Hepatocyte (in vitro differentiated cells): ENCODE measurements around the gene GOLGA6L6. TPM values are rescaled to one million over a fixed set of nuclear protein-coding genes. Genes with fewer than 3 reads are reported as not detected.
"Not testable (repeated sequence)": the region's sequence is repeated elsewhere in the genome, so short reads cannot be mapped to it uniquely, and the experiment has no call there.

Experiments used
- DNase-seq: peaks from one replicate; pipeline ENCODE4 v3.0.0-alpha.2; 2016; ENCODE audit warnings: low spot score
- H2AFZ ChIP-seq: fragments of 200-600 bp; sonication (generic); 2 replicates; pipeline ENCODE4 v1.6.0; 2016; ENCODE audit warnings: antibody characterized with exemption, mild to moderate bottlenecking
- H3K27ac ChIP-seq: fragments of 200-600 bp; sonication (generic); 2 replicates; pipeline ENCODE4 v1.5.1; 2016; ENCODE audit warnings: mild to moderate bottlenecking
- H3K27me3 ChIP-seq: fragments of 200-600 bp; sonication (generic); 2 replicates; pipeline ENCODE4 v1.6.1; 2016
- H3K36me3 ChIP-seq: fragments of 200-600 bp; sonication (generic); replicated peaks from 2 replicates; pipeline ENCODE4 v1.5.1; 2016; ENCODE audit warnings: low read depth; ENCODE audit not compliant: insufficient read depth
- H3K4me1 ChIP-seq: fragments of 200-600 bp; sonication (generic); 2 replicates; pipeline ENCODE4 v1.5.1; 2016; ENCODE audit warnings: mild to moderate bottlenecking, moderate library complexity; ENCODE audit not compliant: insufficient read depth
- H3K4me2 ChIP-seq: fragments of 200-600 bp; sonication (generic); 2 replicates; pipeline ENCODE4 v1.6.0; 2016
- H3K4me3 ChIP-seq: fragments of 200-600 bp; sonication (generic); 2 replicates; pipeline ENCODE4 v1.5.1; 2016; ENCODE audit warnings: mild to moderate bottlenecking
- H3K79me2 ChIP-seq: fragments of 200-600 bp; sonication (generic); 2 replicates; pipeline ENCODE4 v1.6.0; 2017; ENCODE audit warnings: mild to moderate bottlenecking
- H3K9me2 ChIP-seq: fragments of 200-600 bp; sonication (generic); replicated peaks from 2 replicates; pipeline ENCODE4 v1.6.0; 2017; ENCODE audit warnings: mild to moderate bottlenecking; ENCODE audit not compliant: insufficient read depth
- H3K9me3 ChIP-seq: fragments of 200-600 bp; sonication (generic); 2 replicates; pipeline ENCODE4 v1.5.1; 2016; ENCODE audit warnings: low read depth, mild to moderate bottlenecking
- H4K20me1 ChIP-seq: fragments of 200-600 bp; sonication (generic); 2 replicates; pipeline ENCODE4 v1.6.0; 2016; ENCODE audit warnings: mild to moderate bottlenecking; ENCODE audit not compliant: insufficient read depth, poor library complexity, severe bottlenecking
- WGBS: methylation state at CpG from one replicate; pipeline ENCODE4 v1.1.6; 2016; ENCODE audit warnings: low lambda C conversion rate; ENCODE audit errors: missing lambda C conversion rate; 5-methylcytosine and 5-hydroxymethylcytosine counted together
- polyA plus RNA-seq: library from polyadenylated mRNA; unstranded; fragments of >200 nt; fragmentation: Nextera tagmentation; extraction: Ambion mirVana; gene quantifications from 2 replicates; pipeline ENCODE4 v1.2.1, GENCODE V29; 2016
- total RNA-seq: library from RNA; depleted of rRNA; stranded (reverse); fragments of >200 nt; gene quantifications from 2 replicates; pipeline ENCODE4 v1.2.3, GENCODE V29; 2014

The GOLGA6L6 gene
- total and polyA plus RNA-seq, 2 experiments from 2014 or later = not detected

DNA sequence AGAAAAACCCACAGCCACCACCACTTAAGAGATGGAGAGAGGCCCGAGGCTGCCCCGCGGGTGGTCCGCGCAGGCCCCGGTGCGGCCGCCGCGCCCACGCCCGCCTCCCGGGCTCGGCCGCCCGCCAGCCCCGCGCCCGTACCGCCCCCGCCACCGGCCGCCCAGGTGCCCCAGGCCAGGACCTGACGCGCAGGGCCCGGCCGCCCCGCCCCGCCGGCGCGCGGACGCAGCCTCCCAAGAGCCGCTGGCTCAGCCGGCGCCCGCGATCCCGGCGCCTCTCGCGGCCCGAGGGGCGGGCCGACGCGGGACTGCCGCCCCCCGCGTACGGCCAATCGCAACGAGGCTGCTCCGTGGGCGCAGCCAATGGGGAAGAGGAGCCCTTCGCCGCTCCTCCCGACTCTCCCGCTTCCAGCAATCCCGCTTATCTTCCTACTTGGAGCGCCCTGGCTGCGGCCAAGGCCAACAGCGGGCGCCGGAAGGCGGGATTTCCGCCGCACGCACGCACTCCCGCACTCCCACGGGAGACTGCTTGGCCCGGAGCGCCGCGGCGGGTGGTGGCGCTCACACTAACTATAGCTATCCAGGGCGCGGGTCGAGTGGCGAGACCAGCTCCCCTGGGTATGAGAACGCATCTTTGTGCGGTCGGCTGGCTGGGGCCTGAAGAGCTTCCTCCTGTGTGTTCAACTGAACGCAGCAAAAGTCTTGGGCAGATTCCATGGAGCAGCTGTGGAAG, 35.5 kb downstream of the GOLGA6L6 start:
- H3K4me1 ChIP-seq, H4K20me1 ChIP-seq, DNase-seq, H3K36me3 ChIP-seq, H3K79me2 ChIP-seq, H3K9me2 ChIP-seq, H3K27me3 ChIP-seq, H3K27ac ChIP-seq, H3K4me3 ChIP-seq, H2AFZ ChIP-seq, H3K9me3 ChIP-seq, H3K4me2 ChIP-seq: not testable (repeated sequence)
- WGBS = no CpG with 5 or more reads among the region's 87 CpGs

DNA sequence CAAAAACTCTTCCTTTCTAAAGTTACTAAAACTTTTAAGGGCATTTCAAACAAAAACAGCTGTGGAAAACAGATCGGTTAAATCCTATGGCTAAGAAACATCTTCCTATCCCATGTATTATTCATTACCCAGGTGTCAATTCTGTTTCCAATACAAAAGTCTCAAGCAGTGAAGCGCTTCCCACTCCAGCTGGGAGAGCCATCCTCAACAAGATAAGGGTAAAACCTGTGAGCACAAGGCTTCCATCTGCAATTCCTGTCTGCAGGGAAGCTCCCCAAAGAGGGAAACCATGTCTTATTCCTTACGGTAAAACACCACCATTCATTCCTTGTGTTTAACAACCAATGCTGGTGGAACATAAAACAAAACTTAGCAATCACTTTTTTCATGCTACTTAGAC, 38.8 kb downstream of the GOLGA6L6 start:
- H3K27me3 ChIP-seq, H2AFZ ChIP-seq, DNase-seq, H3K9me2 ChIP-seq, H3K4me1 ChIP-seq, H3K36me3 ChIP-seq, H3K4me3 ChIP-seq, H3K27ac ChIP-seq, H3K4me2 ChIP-seq, H4K20me1 ChIP-seq, H3K9me3 ChIP-seq, H3K79me2 ChIP-seq: not testable (repeated sequence)
- no CpG with 5 or more reads among the region's 3 CpGs for WGBS

DNA sequence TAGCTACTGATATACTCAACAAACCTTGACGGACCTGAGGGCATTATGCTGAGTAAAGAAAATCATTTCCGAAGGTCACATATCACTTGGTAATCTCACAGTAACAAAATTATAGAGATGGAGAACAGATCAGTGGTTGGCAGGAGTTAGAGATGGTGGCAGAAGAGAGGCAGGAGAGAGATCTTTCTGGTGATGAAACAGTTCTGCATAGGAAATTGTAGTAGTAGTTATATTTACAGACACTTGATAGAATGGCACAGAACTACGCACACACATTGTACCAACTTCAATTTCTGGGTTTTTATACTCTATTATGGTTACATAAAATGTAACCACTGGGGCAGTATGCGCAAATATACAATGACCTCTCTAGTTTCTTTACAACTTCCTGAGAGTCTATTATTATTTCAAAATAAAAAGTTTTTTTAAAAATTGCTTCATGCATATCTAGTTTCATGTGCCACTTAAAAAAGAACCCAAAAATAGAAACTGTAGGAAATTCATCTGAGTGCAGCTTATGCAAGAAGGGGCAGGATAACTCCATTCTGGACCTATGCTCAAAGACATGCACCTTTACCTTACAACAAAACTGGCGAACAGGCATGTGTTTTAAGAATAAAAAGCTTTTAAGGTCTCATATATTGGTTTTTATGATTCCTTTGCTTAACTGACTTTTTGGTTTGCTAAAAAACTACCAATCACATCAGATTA, 39.9 kb downstream of the GOLGA6L6 start:
- not testable (repeated sequence) for H2AFZ ChIP-seq, H3K9me3 ChIP-seq, H3K9me2 ChIP-seq, H3K4me1 ChIP-seq, H3K4me2 ChIP-seq, DNase-seq, H3K79me2 ChIP-seq, H3K36me3 ChIP-seq, H4K20me1 ChIP-seq, H3K4me3 ChIP-seq, H3K27ac ChIP-seq, H3K27me3 ChIP-seq
- WGBS = no CpG with 5 or more reads among the region's 5 CpGs

DNA sequence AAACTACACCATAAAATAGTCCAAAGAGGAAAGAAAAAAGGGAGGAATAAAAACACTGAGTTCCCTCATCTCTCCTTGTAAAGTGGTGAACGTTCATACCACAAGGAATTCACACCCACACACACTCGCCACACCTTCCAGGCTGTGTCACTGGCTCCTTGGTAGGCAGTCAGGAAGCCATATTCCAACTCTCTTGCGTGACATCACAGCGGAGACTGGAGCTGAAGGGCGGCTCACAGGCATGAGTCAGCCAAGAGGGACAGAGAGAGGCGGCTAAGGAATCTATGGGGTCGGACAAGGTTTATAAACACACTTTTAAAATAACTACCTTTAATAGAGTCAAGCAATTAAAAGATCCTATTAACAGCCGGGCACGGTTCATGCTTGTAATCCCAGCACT, 43.8 kb downstream of the GOLGA6L6 start:
- WGBS = 67% methylated on average over 3 of the region's 9 CpGs
- H3K9me2 ChIP-seq, H3K4me1 ChIP-seq: not testable (repeated sequence)

DNA sequence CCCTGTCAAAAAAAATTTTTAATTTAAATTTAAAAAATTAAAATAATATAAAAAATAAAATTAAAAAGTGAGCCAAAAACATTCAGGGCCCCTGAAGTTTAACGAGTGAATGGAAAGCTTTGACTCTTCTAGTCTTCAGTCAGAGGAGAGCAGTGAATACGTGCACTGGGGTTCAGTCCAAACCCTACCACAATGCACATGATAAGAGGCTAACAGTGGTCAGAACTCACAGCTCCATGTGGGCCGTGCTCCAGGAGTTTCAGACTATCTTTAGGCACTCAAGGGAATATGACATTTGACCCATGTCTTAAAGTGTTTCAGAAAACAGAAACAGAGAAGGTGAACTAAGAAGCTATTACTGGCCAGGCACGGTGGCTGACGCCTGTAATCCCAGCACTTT, 48.6 kb downstream of the GOLGA6L6 start:
- not testable (repeated sequence) for H3K27me3 ChIP-seq, H3K9me2 ChIP-seq, H3K27ac ChIP-seq, H3K4me2 ChIP-seq, H3K4me3 ChIP-seq, H3K9me3 ChIP-seq, H4K20me1 ChIP-seq, H3K36me3 ChIP-seq, H3K4me1 ChIP-seq, H3K79me2 ChIP-seq, DNase-seq, H2AFZ ChIP-seq
- WGBS = 90% methylated on average over 3 of the region's 5 CpGs

More for the DNA sequence above, 43.8 kb downstream of the GOLGA6L6 start:
- H3K4me3 ChIP-seq, H3K36me3 ChIP-seq, DNase-seq, H2AFZ ChIP-seq, H3K27me3 ChIP-seq, H3K79me2 ChIP-seq, H4K20me1 ChIP-seq, H3K4me2 ChIP-seq, H3K9me3 ChIP-seq, H3K27ac ChIP-seq: not testable (repeated sequence)

DNA sequence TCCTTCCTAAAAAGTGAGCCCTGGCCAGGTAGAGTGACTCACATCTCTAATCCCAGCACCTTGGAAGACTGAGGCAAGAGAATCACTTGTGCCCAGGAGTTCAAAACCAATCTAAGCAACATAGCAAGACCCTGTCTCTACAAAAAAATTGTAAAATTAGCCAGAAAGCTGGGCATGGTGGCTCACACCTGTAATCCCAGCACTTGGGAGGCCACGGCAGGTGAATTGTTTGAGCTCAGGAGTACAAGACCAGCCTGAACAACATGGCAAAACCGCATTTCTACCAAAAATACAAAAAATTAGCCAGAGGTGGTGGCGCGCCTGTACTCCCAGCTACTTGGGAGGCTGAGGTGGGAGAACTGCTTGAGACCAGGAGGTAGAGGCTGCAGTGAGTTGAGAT, 49.0 kb downstream of the GOLGA6L6 start:
- H3K4me3 ChIP-seq, H3K36me3 ChIP-seq, H3K4me1 ChIP-seq, H3K4me2 ChIP-seq, H3K27me3 ChIP-seq, H4K20me1 ChIP-seq, DNase-seq, H3K27ac ChIP-seq, H2AFZ ChIP-seq, H3K79me2 ChIP-seq, H3K9me2 ChIP-seq, H3K9me3 ChIP-seq: not testable (repeated sequence)
- 82% methylated on average over 4 of the region's 4 CpGs for WGBS

DNA sequence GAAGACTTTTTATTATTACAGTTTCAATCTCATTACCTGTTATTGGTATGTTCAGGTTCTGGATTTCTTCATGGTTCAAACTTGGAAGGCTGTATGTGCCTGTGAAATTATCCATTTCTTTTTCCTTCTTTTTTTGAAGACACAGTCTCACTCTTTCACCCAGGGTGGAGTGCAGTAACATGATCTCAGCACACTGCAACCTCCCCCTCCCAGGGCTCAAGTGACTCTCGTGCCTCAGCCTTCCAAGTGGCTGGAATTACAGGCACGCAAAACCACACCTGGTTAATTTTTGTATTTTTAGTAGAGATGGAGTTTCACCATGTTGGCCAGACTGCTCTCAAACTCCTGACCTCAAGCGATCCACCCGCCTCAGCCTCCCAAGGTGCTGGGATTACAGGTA, 52.3 kb downstream of the GOLGA6L6 start:
- H4K20me1 ChIP-seq, H3K9me3 ChIP-seq, H3K36me3 ChIP-seq, H3K79me2 ChIP-seq, H2AFZ ChIP-seq, H3K4me1 ChIP-seq, DNase-seq, H3K27me3 ChIP-seq, H3K4me2 ChIP-seq, H3K27ac ChIP-seq, H3K4me3 ChIP-seq, H3K9me2 ChIP-seq: not testable (repeated sequence)
- WGBS = 70% methylated on average over 4 of the region's 4 CpGs
